ENCODE data around the gene PARP12. TPM values are rescaled to one million over a fixed set of nuclear protein-coding genes. Genes with fewer than 3 reads are reported as not detected.
A peak's percentile ranks its signal among the peaks of the same experiment; 100 is the strongest.

PARP12 gene
- total RNA-seq, 1 donor from 2014 or later = 16.4 TPM

- TF ChIP-seq, protein P1, sequence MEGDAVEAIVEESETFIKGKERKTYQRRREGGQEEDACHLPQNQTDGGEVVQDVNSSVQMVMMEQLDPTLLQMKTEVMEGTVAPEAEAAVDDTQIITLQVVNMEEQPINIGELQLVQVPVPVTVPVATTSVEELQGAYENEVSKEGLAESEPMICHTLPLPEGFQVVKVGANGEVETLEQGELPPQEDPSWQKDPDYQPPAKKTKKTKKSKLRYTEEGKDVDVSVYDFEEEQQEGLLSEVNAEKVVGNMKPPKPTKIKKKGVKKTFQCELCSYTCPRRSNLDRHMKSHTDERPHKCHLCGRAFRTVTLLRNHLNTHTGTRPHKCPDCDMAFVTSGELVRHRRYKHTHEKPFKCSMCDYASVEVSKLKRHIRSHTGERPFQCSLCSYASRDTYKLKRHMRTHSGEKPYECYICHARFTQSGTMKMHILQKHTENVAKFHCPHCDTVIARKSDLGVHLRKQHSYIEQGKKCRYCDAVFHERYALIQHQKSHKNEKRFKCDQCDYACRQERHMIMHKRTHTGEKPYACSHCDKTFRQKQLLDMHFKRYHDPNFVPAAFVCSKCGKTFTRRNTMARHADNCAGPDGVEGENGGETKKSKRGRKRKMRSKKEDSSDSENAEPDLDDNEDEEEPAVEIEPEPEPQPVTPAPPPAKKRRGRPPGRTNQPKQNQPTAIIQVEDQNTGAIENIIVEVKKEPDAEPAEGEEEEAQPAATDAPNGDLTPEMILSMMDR (IDR thresholded peaks at IDR 0.05; ENCODE audit: borderline replicate concordance) = no peak
- peaks cover 84% of the 10 kb centered on the region for H3K36me3 ChIP-seq
- H3K27me3 ChIP-seq (ENCODE audit: low read depth) = no peaks in the 10 kb centered on the region
- no peaks in the 10 kb centered on the region for H3K9me3 ChIP-seq (replicated peaks)
- intact Hi-C loops (cut with micrococcal nuclease) = no loop called here
- H3K27ac ChIP-seq (replicated peaks) = peak overlapping the region; percentile 32
- H3K4me1 ChIP-seq = peaks cover 21% of the 10 kb centered on the region
- H3K4me3 ChIP-seq = no peak overlapping the region
- DNase-seq = no peak
Measured at GRCh38 chr7:140039066-140039465, 23.7 kb downstream of the PARP12 start.

- H3K36me3 ChIP-seq = peaks cover 84% of the 10 kb centered on the region
- H3K27me3 ChIP-seq (ENCODE audit: low read depth) = no peaks in the 10 kb centered on the region
- DNase-seq = no peak
- TF ChIP-seq, protein P1 (IDR thresholded peaks at IDR 0.05; ENCODE audit: borderline replicate concordance) = no peak
- H3K4me3 ChIP-seq = no peak overlapping the region
- H3K4me1 ChIP-seq = peaks cover 21% of the 10 kb centered on the region
- no peaks in the 10 kb centered on the region for H3K9me3 ChIP-seq (replicated peaks)
- H3K27ac ChIP-seq (replicated peaks) = no peak overlapping the region
- intact Hi-C loops (cut with micrococcal nuclease) = no loop called here
Measured at GRCh38 chr7:140036224-140036962, 26.4 kb downstream of the PARP12 start.

- Histone ChIP-seq H3K36me3 (peaks cover 84% of the 10 kb centered on the region), H3K4me3 (no peak overlapping the region), H3K27ac (replicated peaks) (no peak overlapping the region), H3K9me3 (replicated peaks) (no peaks in the 10 kb centered on the region), H3K27me3 (ENCODE audit: low read depth) (no peaks in the 10 kb centered on the region), H3K4me1 (peaks cover 21% of the 10 kb centered on the region)
- TF ChIP-seq, protein P1 (IDR thresholded peaks at IDR 0.05; ENCODE audit: borderline replicate concordance) = no peak
- DNase-seq = no peak
- intact Hi-C loops (cut with micrococcal nuclease) = no loop called here
Measured at GRCh38 chr7:140035400-140036223, 27.1 kb downstream of the PARP12 start.

DNA sequence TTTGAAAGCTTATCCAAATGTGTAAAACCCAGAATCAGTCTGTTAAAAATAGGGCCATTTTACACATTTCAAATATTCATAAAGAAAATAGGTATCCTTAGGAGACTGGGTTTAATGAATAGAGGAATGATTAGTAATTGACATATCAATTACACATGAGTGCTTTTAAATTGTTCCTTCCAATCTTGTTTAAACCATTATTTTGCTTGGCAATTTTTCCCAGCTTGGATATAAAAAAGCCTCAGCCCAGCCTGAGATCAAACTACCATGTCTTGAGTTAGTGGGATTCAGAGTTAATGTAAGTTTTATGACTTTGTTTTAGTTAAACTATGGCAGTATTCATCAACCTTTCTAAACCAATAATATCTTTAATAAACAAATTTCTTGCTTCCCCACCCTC lies 28.3 kb downstream of the PARP12 start:
- H3K27ac ChIP-seq (replicated peaks) = no peak overlapping the region
- H3K4me1 ChIP-seq = peaks cover 17% of the 10 kb centered on the region
- TF ChIP-seq, protein P1 (IDR thresholded peaks at IDR 0.05; ENCODE audit: borderline replicate concordance) = no peak
- intact Hi-C loops (cut with micrococcal nuclease) = no loop called here
- H3K4me3 ChIP-seq = no peak overlapping the region
- H3K27me3 ChIP-seq (ENCODE audit: low read depth) = no peaks in the 10 kb centered on the region
- no peaks in the 10 kb centered on the region for H3K9me3 ChIP-seq (replicated peaks)
- peaks cover 75% of the 10 kb centered on the region for H3K36me3 ChIP-seq
- DNase-seq = no peak

DNA sequence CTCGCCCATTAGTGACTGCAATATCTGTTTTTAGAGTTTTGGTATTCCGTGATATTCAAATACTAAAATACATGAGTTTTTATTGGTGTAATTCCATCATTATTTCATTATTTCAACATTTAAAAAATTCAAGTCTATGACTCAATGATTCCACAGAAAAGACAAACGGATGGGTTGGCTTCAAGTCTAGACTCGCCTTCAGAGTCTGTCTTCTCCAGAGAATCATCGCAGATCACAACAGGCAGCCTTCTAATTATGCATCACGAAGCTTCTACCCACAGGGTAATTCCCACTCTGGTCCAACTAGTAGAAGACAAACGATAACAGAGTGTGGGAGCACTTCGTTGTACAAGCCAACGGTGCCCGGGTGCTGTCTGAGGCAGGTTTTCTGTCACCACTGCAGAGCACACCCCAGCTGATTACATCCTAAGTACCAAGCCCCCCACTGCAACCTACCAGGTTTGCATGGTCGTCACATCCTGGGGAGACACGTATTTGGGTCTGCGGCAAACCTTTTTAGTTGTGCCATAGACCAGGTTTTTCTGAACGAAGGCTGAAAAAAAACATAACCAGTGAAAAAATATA lies 28.9 kb downstream of the PARP12 start:
- Histone ChIP-seq H3K27me3 (ENCODE audit: low read depth) (no peaks in the 10 kb centered on the region), H3K27ac (replicated peaks) (no peak overlapping the region), H3K36me3 (peaks cover 69% of the 10 kb centered on the region), H3K4me3 (no peak overlapping the region), H3K9me3 (replicated peaks) (no peaks in the 10 kb centered on the region), H3K4me1 (peaks cover 11% of the 10 kb centered on the region)
- DNase-seq = no peak
- TF ChIP-seq, protein P1 (IDR thresholded peaks at IDR 0.05; ENCODE audit: borderline replicate concordance) = no peak
- intact Hi-C loops (cut with micrococcal nuclease) = no loop called here
